Measurements from ENCODE around the gene ERN1.

GRCh38 chr17:64039106-64039400 lies 90.9 kb downstream of the ERN1 start:
- no peak for TF ChIP-seq TARDBP (CRISPR knock-in tag; IDR thresholded peaks at IDR 0.05)
- TF ChIP-seq MEIS2 (CRISPR knock-in tag; IDR thresholded peaks at IDR 0.05), result no peak
- TF ChIP-seq ZNF891 (CRISPR knock-in tag; IDR thresholded peaks at IDR 0.05), result no peak
- TF ChIP-seq ZHX1 (CRISPR knock-in tag; IDR thresholded peaks at IDR 0.05; ENCODE audit: low read depth), result no peak
- no peak for TF ChIP-seq CTCF (CRISPR knock-in tag; IDR thresholded peaks at IDR 0.05)
- no peak for TF ChIP-seq ZBTB7A (CRISPR knock-in tag; IDR thresholded peaks at IDR 0.05)
- TF ChIP-seq EZH2 (conservative IDR thresholded peaks at IDR 0.05; ENCODE audit: low read depth, low read length), result no peak

All from HepG2 (cell line).